Measurements from ENCODE around the gene CDK14. TPM values are rescaled to one million over a fixed set of nuclear protein-coding genes. Genes with fewer than 3 reads are reported as not detected.

Gene CDK14
- total RNA-seq, 4 donors from 2014 or later = 22.2 to 36.3 (median 28.6) TPM

- DNase-seq (ENCODE audit: low spot score in 2 of 2) = no peak
- WGBS, 2 donors = 44 to 55% methylated on average over 2 of the region's 2 CpGs
- TF ChIP-seq POLR2A (IDR thresholded peaks at IDR 0.05) = no peak
- no peak for TF ChIP-seq EP300 (IDR thresholded peaks at IDR 0.05)
- peak in 4 of 5 experiments; percentile 11 to 17 (median 14) for TF ChIP-seq CTCF (IDR thresholded peaks at IDR 0.05)
- Histone ChIP-seq H3K9me3 (no peaks in the 10 kb centered on the region), H3K4me3 (no peak overlapping the region), H3K27ac (peak overlapping the region in 2 of 4 donors; percentile 77 to 79), H3K4me1 (peaks cover 0 to 41% (median 5%) of the 10 kb centered on the region in 4 donors), H3K27me3 (no peaks in the 10 kb centered on the region), H3K36me3 (no peaks in the 10 kb centered on the region)
These were observed 450.4 kb downstream of the CDK14 start for GRCh38 chr7:91046322-91047089.

GRCh38 chr7:91047636-91048035, 451.5 kb downstream of the CDK14 start:
- H3K36me3 ChIP-seq = no peaks in the 10 kb centered on the region
- peaks cover 0 to 41% (median 5%) of the 10 kb centered on the region in 4 donors for H3K4me1 ChIP-seq
- peak overlapping the region in 2 of 4 donors; percentile 77 to 79 for H3K27ac ChIP-seq
- no peak overlapping the region for H3K4me3 ChIP-seq
- no peak for DNase-seq (ENCODE audit: low spot score in 2 of 2)
- H3K9me3 ChIP-seq = no peaks in the 10 kb centered on the region
- WGBS, 2 donors = 90 to 94% methylated on average over 2 of the region's 2 CpGs
- no peaks in the 10 kb centered on the region for H3K27me3 ChIP-seq
- TF ChIP-seq CTCF (IDR thresholded peaks at IDR 0.05) = no peak
- no peak for TF ChIP-seq POLR2A (IDR thresholded peaks at IDR 0.05)
- TF ChIP-seq EP300 (IDR thresholded peaks at IDR 0.05) = no peak

GRCh38 chr7:91050677-91051076, 454.6 kb downstream of the CDK14 start:
- no peak overlapping the region for H3K4me3 ChIP-seq
- peak overlapping the region in 2 of 4 donors; percentile 50 to 55 for H3K27ac ChIP-seq
- no peaks in the 10 kb centered on the region for H3K9me3 ChIP-seq
- whole genome bisulfite sequencing, 2 donors = 43 to 53% methylated on average over 2 of the region's 2 CpGs
- no peaks in the 10 kb centered on the region for H3K27me3 ChIP-seq
- H3K4me1 ChIP-seq = peaks cover 0 to 21% (median 5%) of the 10 kb centered on the region in 4 donors
- no peak for TF ChIP-seq POLR2A (IDR thresholded peaks at IDR 0.05)
- TF ChIP-seq CTCF (IDR thresholded peaks at IDR 0.05) = no peak
- no peak for TF ChIP-seq EP300 (IDR thresholded peaks at IDR 0.05)
- no peaks in the 10 kb centered on the region for H3K36me3 ChIP-seq
- no peak for DNase-seq (ENCODE audit: low spot score in 2 of 2)

- Histone ChIP-seq H3K9me3 (no peaks in the 10 kb centered on the region), H3K36me3 (no peaks in the 10 kb centered on the region), H3K4me3 (no peak overlapping the region), H3K4me1 (peaks cover 0 to 8% (median 0%) of the 10 kb centered on the region in 4 donors), H3K27ac (no peak overlapping the region), H3K27me3 (no peaks in the 10 kb centered on the region)
- no peak for DNase-seq (ENCODE audit: low spot score in 2 of 2)
- WGBS, 2 donors = 94 to 96% methylated on average over 3 of the region's 3 CpGs
- no peak for TF ChIP-seq POLR2A (IDR thresholded peaks at IDR 0.05)
- TF ChIP-seq CTCF (IDR thresholded peaks at IDR 0.05) = no peak
- no peak for TF ChIP-seq EP300 (IDR thresholded peaks at IDR 0.05)
These were observed 455.8 kb downstream of the CDK14 start for GRCh38 chr7:91051966-91052365.

- H3K27ac ChIP-seq = no peak overlapping the region
- H3K36me3 ChIP-seq = no peaks in the 10 kb centered on the region
- H3K27me3 ChIP-seq = no peaks in the 10 kb centered on the region
- TF ChIP-seq POLR2A (IDR thresholded peaks at IDR 0.05) (no peak), EP300 (IDR thresholded peaks at IDR 0.05) (no peak), CTCF (IDR thresholded peaks at IDR 0.05) (no peak)
- H3K4me3 ChIP-seq = no peak overlapping the region
- H3K4me1 ChIP-seq = peaks cover 0 to 7% (median 0%) of the 10 kb centered on the region in 4 donors
- 70 to 78% methylated on average over 2 of the region's 2 CpGs for WGBS, 2 donors
- no peak for DNase-seq (ENCODE audit: low spot score in 2 of 2)
- H3K9me3 ChIP-seq = no peaks in the 10 kb centered on the region
These were observed 458.3 kb downstream of the CDK14 start for GRCh38 chr7:91054374-91054773.
